ENCODE data around the gene FOLH1. TPM values are rescaled to one million over a fixed set of nuclear protein-coding genes. Genes with fewer than 3 reads are reported as not detected.
"Not testable (repeated sequence)": the region's sequence is repeated elsewhere in the genome, so short reads cannot be mapped to it uniquely, and the experiment has no call there.

The FOLH1 gene
- total RNA-seq, 1 donor from 2014 or later, result not detected

DNA sequence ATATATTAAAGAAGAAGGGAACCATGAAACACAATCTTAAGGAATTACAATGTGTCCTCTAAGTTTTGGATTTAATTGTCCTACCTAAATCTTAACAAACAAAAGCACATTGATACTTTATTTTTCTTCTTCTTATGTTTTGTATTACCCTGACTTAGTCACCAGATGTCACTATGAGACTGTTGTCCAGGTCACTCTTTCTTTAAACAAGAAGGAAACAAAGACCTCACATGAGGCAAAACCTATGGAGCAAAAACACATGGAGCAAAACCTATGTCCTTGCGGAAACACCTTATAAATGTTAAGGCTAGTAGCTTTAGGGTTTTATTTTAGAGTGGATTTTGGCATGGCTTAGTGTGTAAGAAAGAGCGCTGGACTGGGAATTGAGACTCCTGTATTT, 20.7 kb upstream of the FOLH1 start:
- intact Hi-C loops (cut with DNase I), result loop anchor here (5.0 kb wide), 1 partner anchor 298 kb away; no protein-coding TSS in a partner anchor
- not testable (repeated sequence) for DNase-seq (ENCODE audit: low spot score in 2 of 2); H3K4me1 ChIP-seq; H3K9me3 ChIP-seq; H3K36me3 ChIP-seq; H3K27me3 ChIP-seq; H3K4me3 ChIP-seq; H3K27ac ChIP-seq
- peak in 2 of 3 experiments; percentile 31 to 46 for TF ChIP-seq CTCF (IDR thresholded peaks at IDR 0.05)

GRCh38 chr11:49225255-49225785, 16.9 kb upstream of the FOLH1 start:
- intact Hi-C loops (cut with DNase I), result loop anchor here (5.0 kb wide), 1 partner anchor 302 kb away; no protein-coding TSS in a partner anchor
- H3K27ac ChIP-seq; DNase-seq (ENCODE audit: low spot score in 2 of 2); H3K36me3 ChIP-seq; H3K4me1 ChIP-seq; H3K27me3 ChIP-seq; H3K9me3 ChIP-seq; H3K4me3 ChIP-seq: not testable (repeated sequence)

GRCh38 chr11:49221112-49221511, 12.7 kb upstream of the FOLH1 start:
- intact Hi-C loops (cut with DNase I), result no loop called here
- no peaks in the 10 kb centered on the region for H3K9me3 ChIP-seq
- no peaks in the 10 kb centered on the region for H3K27me3 ChIP-seq
- no peak for DNase-seq (ENCODE audit: low spot score in 2 of 2)
- no peak overlapping the region for H3K27ac ChIP-seq
- H3K4me3 ChIP-seq, result no peak overlapping the region
- TF ChIP-seq CTCF (IDR thresholded peaks at IDR 0.05), result no peak
- no peaks in the 10 kb centered on the region for H3K4me1 ChIP-seq
- no peaks in the 10 kb centered on the region for H3K36me3 ChIP-seq

DNA sequence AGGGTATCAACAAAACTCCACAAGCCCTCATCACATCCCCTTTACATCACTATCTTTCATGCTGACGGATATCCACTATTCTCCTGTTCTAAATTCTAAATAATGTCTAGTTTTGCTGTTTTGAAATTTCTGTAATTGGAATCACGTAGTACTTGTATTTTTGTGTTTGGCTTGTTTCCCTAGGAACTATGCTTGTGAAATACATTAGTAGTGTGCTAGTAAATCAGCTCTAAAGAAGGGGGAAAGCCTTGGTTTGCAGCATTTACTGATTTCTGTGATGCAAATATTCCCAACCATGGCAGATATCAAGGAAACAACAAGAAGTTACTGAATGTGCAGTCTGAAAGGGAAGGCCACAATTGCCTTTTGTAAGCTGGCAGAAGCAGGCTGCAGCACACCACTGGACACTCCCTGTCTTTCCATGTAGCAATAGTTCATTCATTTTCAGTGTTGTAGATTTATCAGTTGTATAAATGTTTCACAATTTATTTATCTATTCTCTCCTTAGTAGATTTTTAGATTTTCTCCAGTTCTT, 4.7 kb upstream of the FOLH1 start:
- no peak for TF ChIP-seq CTCF (IDR thresholded peaks at IDR 0.05)
- H3K9me3 ChIP-seq, result no peaks in the 10 kb centered on the region
- H3K36me3 ChIP-seq, result no peaks in the 10 kb centered on the region
- H3K27ac ChIP-seq, result no peak overlapping the region
- DNase-seq (ENCODE audit: low spot score in 2 of 2), result no peak
- no peaks in the 10 kb centered on the region for H3K4me1 ChIP-seq
- intact Hi-C loops (cut with DNase I), result no loop called here
- no peaks in the 10 kb centered on the region for H3K27me3 ChIP-seq
- H3K4me3 ChIP-seq, result no peak overlapping the region

GRCh38 chr11:49206999-49207398, 1.4 kb downstream of the FOLH1 start:
- H3K4me1 ChIP-seq; H3K36me3 ChIP-seq; H3K27me3 ChIP-seq; intact Hi-C loops (cut with DNase I); H3K4me3 ChIP-seq; H3K27ac ChIP-seq; H3K9me3 ChIP-seq; DNase-seq (ENCODE audit: low spot score in 2 of 2): not testable (repeated sequence)

- DNase-seq (ENCODE audit: low spot score in 2 of 2), result no peak
- Histone ChIP-seq H3K9me3 (no peaks in the 10 kb centered on the region), H3K4me1 (no peaks in the 10 kb centered on the region), H3K27me3 (no peaks in the 10 kb centered on the region), H3K4me3 (no peak overlapping the region), H3K27ac (no peak overlapping the region), H3K36me3 (no peaks in the 10 kb centered on the region)
- intact Hi-C loops (cut with DNase I), result no loop called here
- TF ChIP-seq CTCF (IDR thresholded peaks at IDR 0.05), result no peak
Observed at GRCh38 chr11:49202287-49202976, 6.0 kb downstream of the FOLH1 start.

DNA sequence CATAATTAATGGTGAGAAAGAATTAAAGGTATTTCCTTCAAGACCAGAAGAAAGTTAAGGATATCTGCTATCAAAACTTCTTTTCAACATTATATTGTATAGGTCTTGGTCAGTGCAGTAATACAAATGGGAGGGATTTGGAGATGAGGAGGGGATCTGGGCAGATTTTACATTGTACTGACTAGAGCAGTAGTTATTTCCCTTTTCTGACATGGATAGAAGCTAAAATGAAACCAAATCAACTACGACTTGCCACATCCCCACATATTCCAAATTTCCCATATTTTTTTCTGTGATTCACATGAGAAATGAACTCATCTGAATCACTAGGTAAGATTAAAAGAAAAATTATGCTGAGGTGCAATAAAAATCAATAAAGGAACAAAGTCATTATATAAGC, 11.6 kb downstream of the FOLH1 start:
- H3K9me3 ChIP-seq; H3K27me3 ChIP-seq; H3K4me1 ChIP-seq; intact Hi-C loops (cut with DNase I); H3K27ac ChIP-seq; DNase-seq (ENCODE audit: low spot score in 2 of 2); H3K4me3 ChIP-seq; H3K36me3 ChIP-seq: not testable (repeated sequence)

GRCh38 chr11:49196002-49196401, 12.4 kb downstream of the FOLH1 start:
- H3K4me1 ChIP-seq; H3K27ac ChIP-seq; H3K4me3 ChIP-seq; H3K36me3 ChIP-seq; DNase-seq (ENCODE audit: low spot score in 2 of 2); H3K27me3 ChIP-seq; intact Hi-C loops (cut with DNase I); H3K9me3 ChIP-seq: not testable (repeated sequence)

GRCh38 chr11:49190287-49190686, 18.1 kb downstream of the FOLH1 start:
- H3K9me3 ChIP-seq; H3K4me1 ChIP-seq; H3K27ac ChIP-seq; H3K36me3 ChIP-seq; H3K27me3 ChIP-seq; H3K4me3 ChIP-seq; DNase-seq (ENCODE audit: low spot score in 2 of 2); intact Hi-C loops (cut with DNase I): not testable (repeated sequence)

GRCh38 chr11:49186225-49186624, 22.2 kb downstream of the FOLH1 start:
- H3K27ac ChIP-seq; H3K4me1 ChIP-seq; H3K9me3 ChIP-seq; H3K4me3 ChIP-seq; DNase-seq (ENCODE audit: low spot score in 2 of 2); H3K36me3 ChIP-seq; H3K27me3 ChIP-seq; intact Hi-C loops (cut with DNase I): not testable (repeated sequence)
